ENCODE results near the gene CDC42BPA.

DNA sequence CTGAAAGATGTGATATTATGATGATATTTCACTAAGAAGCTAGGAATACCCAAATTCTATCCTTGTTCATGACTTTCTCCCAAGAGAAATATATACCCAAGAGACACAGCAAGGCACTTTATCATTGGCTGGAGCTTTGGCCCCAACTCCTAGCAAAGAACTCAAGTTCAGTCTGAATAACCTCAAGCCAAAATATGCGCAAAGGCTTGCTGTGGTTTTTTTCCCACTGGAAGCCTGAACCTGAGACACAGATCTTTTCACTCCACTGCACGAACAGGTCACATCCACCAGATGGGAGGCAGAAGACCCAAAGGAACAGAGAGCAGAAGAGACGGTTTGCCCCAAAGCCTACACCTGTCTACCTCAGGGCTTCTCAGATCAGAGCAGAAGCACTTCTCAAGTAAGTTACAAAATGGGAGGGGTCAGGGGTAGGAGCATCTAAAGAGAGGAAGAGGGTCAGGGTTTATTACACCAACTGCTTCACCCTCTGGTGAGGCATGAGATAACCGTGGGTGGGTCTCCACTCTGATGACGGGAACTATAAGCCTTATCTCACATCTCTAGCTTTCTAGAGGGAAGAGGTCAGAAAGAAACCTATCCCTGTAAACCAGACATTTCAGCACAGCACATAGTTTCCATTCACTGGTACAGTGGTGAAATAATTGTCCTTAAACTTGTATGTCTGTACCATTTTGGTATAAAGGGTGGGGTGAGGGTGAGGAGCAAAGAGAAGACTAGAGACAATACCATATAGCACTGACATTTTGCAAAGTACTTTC is 17.1 kb upstream of the CDC42BPA start:
- TF ChIP-seq, protein P1, sequence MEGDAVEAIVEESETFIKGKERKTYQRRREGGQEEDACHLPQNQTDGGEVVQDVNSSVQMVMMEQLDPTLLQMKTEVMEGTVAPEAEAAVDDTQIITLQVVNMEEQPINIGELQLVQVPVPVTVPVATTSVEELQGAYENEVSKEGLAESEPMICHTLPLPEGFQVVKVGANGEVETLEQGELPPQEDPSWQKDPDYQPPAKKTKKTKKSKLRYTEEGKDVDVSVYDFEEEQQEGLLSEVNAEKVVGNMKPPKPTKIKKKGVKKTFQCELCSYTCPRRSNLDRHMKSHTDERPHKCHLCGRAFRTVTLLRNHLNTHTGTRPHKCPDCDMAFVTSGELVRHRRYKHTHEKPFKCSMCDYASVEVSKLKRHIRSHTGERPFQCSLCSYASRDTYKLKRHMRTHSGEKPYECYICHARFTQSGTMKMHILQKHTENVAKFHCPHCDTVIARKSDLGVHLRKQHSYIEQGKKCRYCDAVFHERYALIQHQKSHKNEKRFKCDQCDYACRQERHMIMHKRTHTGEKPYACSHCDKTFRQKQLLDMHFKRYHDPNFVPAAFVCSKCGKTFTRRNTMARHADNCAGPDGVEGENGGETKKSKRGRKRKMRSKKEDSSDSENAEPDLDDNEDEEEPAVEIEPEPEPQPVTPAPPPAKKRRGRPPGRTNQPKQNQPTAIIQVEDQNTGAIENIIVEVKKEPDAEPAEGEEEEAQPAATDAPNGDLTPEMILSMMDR (conservative IDR thresholded peaks at IDR 0.05 in 1 of 2, IDR thresholded peaks at IDR 0.05 in 1 of 2; ENCODE audit: low read depth in 1 of 2, low read length in 2 of 2) = no peak
- TF ChIP-seq EZH2 (IDR thresholded peaks at IDR 0.05; ENCODE audit: low read length, missing control alignments) = no peak
